ENCODE measurements around the gene FANCM.

DNA sequence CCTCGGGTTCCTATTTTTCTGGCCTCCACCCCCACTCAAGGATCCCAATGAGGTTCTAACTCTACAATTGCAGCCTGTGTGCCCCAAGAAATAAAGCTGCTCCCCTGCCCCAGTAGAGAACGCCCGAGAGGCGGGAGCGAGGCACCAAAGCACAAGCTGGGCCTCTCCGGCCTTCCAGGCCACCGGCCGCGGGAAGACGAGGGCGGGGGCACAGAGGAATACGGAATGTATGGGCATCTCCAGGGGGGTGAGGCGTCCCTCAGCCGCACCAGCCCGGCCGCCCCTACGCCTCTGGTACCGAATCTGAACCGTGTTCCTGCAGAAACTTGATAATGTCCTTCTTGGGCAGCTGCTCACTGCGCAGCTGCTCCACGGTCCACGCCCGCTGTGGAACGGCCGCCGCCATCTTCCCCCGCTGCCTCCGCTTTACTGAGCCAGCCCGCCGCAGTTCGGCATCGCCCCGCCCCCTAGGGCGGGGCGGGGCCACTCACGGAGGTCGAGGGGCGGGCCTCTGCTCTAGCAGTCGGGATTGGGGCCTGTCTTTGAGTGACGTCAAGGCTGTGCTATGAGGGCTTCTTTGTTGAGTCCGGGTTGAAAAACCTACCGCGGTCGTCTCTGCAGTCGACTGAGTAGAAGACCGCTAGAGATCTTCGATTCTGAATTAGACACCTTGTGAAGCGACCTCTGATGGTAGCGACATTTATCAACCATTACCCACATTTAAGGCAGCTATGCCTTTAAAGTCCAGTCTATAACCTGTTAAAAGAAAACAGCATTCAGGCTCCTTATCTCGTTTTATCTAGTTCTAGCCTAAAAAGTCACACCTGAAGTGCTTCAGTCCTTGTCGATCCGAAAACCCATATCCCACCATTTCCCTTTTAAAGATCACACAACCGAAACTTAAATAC is 1.4 kb upstream of the FANCM start, which contains the start of gene FKBP3:
- peak; percentile 54 for TF ChIP-seq CTCF (IDR thresholded peaks at IDR 0.05; ENCODE audit: low read depth, low read length, poor library complexity, severe bottlenecking)
- TF ChIP-seq EZH2phosphoT487 (IDR thresholded peaks at IDR 0.05; ENCODE audit: borderline replicate concordance, low read length) = no peak

Measured in DOHH2 (cell line).